WTC11 (cell line): ENCODE results near the gene DCUN1D2. TPM values are rescaled to one million over a fixed set of nuclear protein-coding genes. Genes with fewer than 3 reads are reported as not detected.
A peak's percentile ranks its signal among the peaks of the same experiment; 100 is the strongest.

ENCODE experiments used
- ATAC-seq: fragments of 200-7000 bp; cut with Tn5 transposase; 2 replicates; pipeline ENCODE4 v1.10.0; 2021; ENCODE audit warnings: mild to moderate bottlenecking, moderate library complexity
- CTCF ChIA-PET: fragments of 300-600 bp; sonication (Branson Sonifier 250); formaldehyde crosslinking; loops from one replicate; lab custom pipeline; 2021; ENCODE audit warnings: antibody characterized with exemption; lab: Charles Lee
- POLR2A ChIA-PET: fragments of 350-600 bp; sonication (Branson Sonifier 250); formaldehyde crosslinking; loops from one replicate; lab custom pipeline; 2021; ENCODE audit warnings: antibody characterized with exemption; lab: Charles Lee
- DNase-seq: peaks from one replicate; pipeline ENCODE4 v3.0.0; 2021; ENCODE audit warnings: low spot score
- H3K27ac Mint-ChIP-seq: 2 replicates; pipeline ENCODE4 v1.8.0; 2021; ENCODE audit warnings: mixed read lengths
- H3K27me3 Mint-ChIP-seq: 2 replicates; pipeline ENCODE4 v1.8.0; 2021; ENCODE audit warnings: low read depth, mild to moderate bottlenecking, moderate library complexity, mixed read lengths
- H3K36me3 Mint-ChIP-seq: 2 replicates; pipeline ENCODE4 v1.8.0; 2021; ENCODE audit warnings: mixed read lengths
- H3K4me1 Mint-ChIP-seq: 2 replicates; pipeline ENCODE4 v1.8.0; 2022; ENCODE audit warnings: mixed read lengths
- H3K4me3 Mint-ChIP-seq: 2 replicates; pipeline ENCODE4 v1.8.0; 2021; ENCODE audit warnings: mild to moderate bottlenecking, moderate library complexity, mixed read lengths
- H3K9me3 Mint-ChIP-seq: 2 replicates; pipeline ENCODE4 v1.8.0; 2021; ENCODE audit warnings: mixed read lengths
- AFF4 ChIP-seq: sonication (generic); formaldehyde crosslinking; IDR thresholded peaks from 2 replicates; pipeline ENCODE4 v1.8.1; 2023; ENCODE audit warnings: mild to moderate bottlenecking, missing genetic modification reagents, borderline replicate concordance
- CBFB ChIP-seq: sonication (generic); formaldehyde crosslinking; IDR thresholded peaks from 2 replicates; pipeline ENCODE4 v1.8.1; 2022; ENCODE audit warnings: mild to moderate bottlenecking, low read depth, missing genetic modification reagents
- E2F5 ChIP-seq: sonication (generic); formaldehyde crosslinking; IDR thresholded peaks from 2 replicates; pipeline ENCODE4 v1.8.1; 2022; ENCODE audit warnings: mild to moderate bottlenecking, moderate library complexity, missing genetic modification reagents
- ELF4 ChIP-seq: sonication (generic); formaldehyde crosslinking; IDR thresholded peaks from 2 replicates; pipeline ENCODE4 v1.8.1; 2022; ENCODE audit warnings: low read depth, mild to moderate bottlenecking, moderate library complexity, missing genetic modification reagents
- FOXP1 ChIP-seq: sonication (generic); formaldehyde crosslinking; IDR thresholded peaks from 2 replicates; pipeline ENCODE4 v1.8.0; 2022; ENCODE audit warnings: missing genetic modification reagents, mild to moderate bottlenecking, moderate library complexity, borderline replicate concordance
- GABPB1 ChIP-seq: sonication (generic); formaldehyde crosslinking; IDR thresholded peaks from 2 replicates; pipeline ENCODE4 v1.8.1; 2023; ENCODE audit warnings: mild to moderate bottlenecking, missing genetic modification reagents
- IRF1 ChIP-seq: sonication (generic); formaldehyde crosslinking; IDR thresholded peaks from 2 replicates; pipeline ENCODE4 v1.8.0; 2023; ENCODE audit warnings: missing genetic modification reagents
- MAX ChIP-seq: sonication (generic); formaldehyde crosslinking; IDR thresholded peaks from 2 replicates; pipeline ENCODE4 v1.8.0; 2022; ENCODE audit warnings: mild to moderate bottlenecking, missing genetic modification reagents
- MLX ChIP-seq: sonication (generic); formaldehyde crosslinking; IDR thresholded peaks from 2 replicates; pipeline ENCODE4 v1.8.1; 2023; ENCODE audit warnings: mild to moderate bottlenecking, missing genetic modification reagents, moderate library complexity
- NR1H2 ChIP-seq: sonication (generic); formaldehyde crosslinking; IDR thresholded peaks from 2 replicates; pipeline ENCODE4 v1.9.0; 2021; ENCODE audit warnings: mild to moderate bottlenecking, moderate library complexity, missing genetic modification reagents
- PRRX2 ChIP-seq: fragments of 250-450 bp; sonication (Bioruptor Pico); IDR thresholded peaks from 2 replicates; pipeline ENCODE4 v1.8.0; 2021; ENCODE audit warnings: mild to moderate bottlenecking
- RELA ChIP-seq: sonication (generic); formaldehyde crosslinking; IDR thresholded peaks from 2 replicates; pipeline ENCODE4 v1.8.1; 2022; ENCODE audit warnings: missing genetic modification reagents, mild to moderate bottlenecking, borderline replicate concordance
- TCF7 ChIP-seq: sonication (generic); formaldehyde crosslinking; IDR thresholded peaks from 2 replicates; pipeline ENCODE4 v1.8.0; 2022; ENCODE audit warnings: mild to moderate bottlenecking, low read depth, missing genetic modification reagents, moderate library complexity
- ZBTB21 ChIP-seq: sonication (generic); formaldehyde crosslinking; IDR thresholded peaks from 2 replicates; pipeline ENCODE4 v1.8.1; 2023; ENCODE audit warnings: mild to moderate bottlenecking, missing genetic modification reagents, borderline replicate concordance
- ZNF219 ChIP-seq: sonication (generic); formaldehyde crosslinking; IDR thresholded peaks from 2 replicates; pipeline ENCODE4 v1.8.0; 2023; ENCODE audit warnings: missing genetic modification reagents, mild to moderate bottlenecking, borderline replicate concordance
- ZNF263 ChIP-seq: sonication (generic); formaldehyde crosslinking; IDR thresholded peaks from 2 replicates; pipeline ENCODE4 v1.8.1; 2022; ENCODE audit warnings: low read depth, mild to moderate bottlenecking, moderate library complexity, missing genetic modification reagents
- total RNA-seq: library from RNA; stranded (reverse); gene quantifications from 3 replicates; pipeline ENCODE4 v1.2.3, GENCODE V29; 2021
- TF ChIP-seq, protein P1 (sequence below): sonication (generic); formaldehyde crosslinking; IDR thresholded peaks from 2 replicates; pipeline ENCODE4 v1.8.0; 2022; ENCODE audit warnings: missing genetic modification reagents
- TF ChIP-seq, protein P2 (sequence below): sonication (generic); formaldehyde crosslinking; IDR thresholded peaks from 2 replicates; pipeline ENCODE4 v1.8.1; 2023; ENCODE audit warnings: mild to moderate bottlenecking, missing genetic modification reagents
- TF ChIP-seq, protein P3 (sequence below): sonication (generic); formaldehyde crosslinking; IDR thresholded peaks from 2 replicates; pipeline ENCODE4 v1.8.1; 2022; ENCODE audit warnings: missing genetic modification reagents, borderline replicate concordance

DCUN1D2 gene
- total RNA-seq, 1 experiment from 2014 or later: 42.5 TPM

DNA sequence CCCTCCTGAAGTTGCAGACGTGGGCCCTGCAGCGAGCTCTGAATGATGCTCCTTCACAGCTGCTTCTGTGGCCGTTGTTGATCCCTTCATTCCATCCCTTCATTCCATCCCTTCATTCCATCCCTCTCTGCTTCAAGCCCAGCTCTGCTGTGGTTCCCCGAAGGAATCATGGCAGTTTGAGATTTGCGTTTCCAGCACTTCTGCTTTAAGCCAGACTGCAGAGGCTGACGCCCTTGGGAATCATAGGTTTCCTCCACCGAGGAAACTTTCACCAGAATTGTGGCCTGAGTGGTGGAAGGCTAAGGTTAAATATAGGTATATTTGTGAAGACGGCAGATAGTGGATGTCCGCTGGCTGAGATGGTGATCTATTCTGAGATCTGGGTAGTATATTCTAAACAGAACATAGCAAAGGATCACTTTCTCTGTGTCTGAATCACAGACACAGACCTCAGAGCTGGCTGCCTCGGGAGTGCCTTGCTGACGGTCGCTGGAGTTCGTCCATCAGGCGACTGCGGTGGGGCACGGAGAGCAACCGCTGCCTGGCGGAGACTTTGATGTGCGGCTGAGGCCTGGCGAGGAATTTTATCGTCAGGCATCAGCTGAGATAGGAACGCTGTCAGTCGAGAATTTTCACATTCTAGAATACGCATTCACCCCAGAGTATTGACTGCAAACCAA, 42.8 kb upstream of the DCUN1D2 start:
- ChIA-PET POLR2A (no interaction called here), CTCF (interaction anchor here (1.1 to 3.0 kb wide), 2 partner anchors 29 to 37 kb away, joined by 3 to 29 read pairs; no protein-coding TSS in a partner anchor)
- no peaks in the 10 kb centered on the region for H3K9me3 Mint-ChIP-seq
- peaks cover 18% of the 10 kb centered on the region for H3K4me1 Mint-ChIP-seq
- no peak overlapping the region for H3K4me3 Mint-ChIP-seq
- H3K27ac Mint-ChIP-seq: peak overlapping the region; percentile 72; the same call in 1 of the 2 replicates
- H3K36me3 Mint-ChIP-seq: peaks cover 15% of the 10 kb centered on the region; the same call in 1 of the 2 replicates
- DNase-seq (peak; percentile 15), ATAC-seq (no peak)
- no peaks in the 10 kb centered on the region for H3K27me3 Mint-ChIP-seq
- TF ChIP-seq AFF4 (CRISPR knock-in tag) (no peak), FOXP1 (CRISPR knock-in tag) (no peak), NR1H2 (CRISPR knock-in tag) (no peak), ZNF263 (CRISPR knock-in tag) (no peak), MLX (CRISPR knock-in tag) (no peak), ELF4 (CRISPR knock-in tag) (no peak), CBFB (CRISPR knock-in tag) (no peak), TCF7 (CRISPR knock-in tag) (no peak), IRF1 (CRISPR knock-in tag) (no peak), ZNF219 (CRISPR knock-in tag) (no peak), GABPB1 (CRISPR knock-in tag) (no peak), RELA (CRISPR knock-in tag) (no peak), MAX (no peak), E2F5 (no peak), ZBTB21 (CRISPR knock-in tag) (no peak), PRRX2 (CRISPR knock-in tag) (no peak)
- TF ChIP-seq, protein P1, sequence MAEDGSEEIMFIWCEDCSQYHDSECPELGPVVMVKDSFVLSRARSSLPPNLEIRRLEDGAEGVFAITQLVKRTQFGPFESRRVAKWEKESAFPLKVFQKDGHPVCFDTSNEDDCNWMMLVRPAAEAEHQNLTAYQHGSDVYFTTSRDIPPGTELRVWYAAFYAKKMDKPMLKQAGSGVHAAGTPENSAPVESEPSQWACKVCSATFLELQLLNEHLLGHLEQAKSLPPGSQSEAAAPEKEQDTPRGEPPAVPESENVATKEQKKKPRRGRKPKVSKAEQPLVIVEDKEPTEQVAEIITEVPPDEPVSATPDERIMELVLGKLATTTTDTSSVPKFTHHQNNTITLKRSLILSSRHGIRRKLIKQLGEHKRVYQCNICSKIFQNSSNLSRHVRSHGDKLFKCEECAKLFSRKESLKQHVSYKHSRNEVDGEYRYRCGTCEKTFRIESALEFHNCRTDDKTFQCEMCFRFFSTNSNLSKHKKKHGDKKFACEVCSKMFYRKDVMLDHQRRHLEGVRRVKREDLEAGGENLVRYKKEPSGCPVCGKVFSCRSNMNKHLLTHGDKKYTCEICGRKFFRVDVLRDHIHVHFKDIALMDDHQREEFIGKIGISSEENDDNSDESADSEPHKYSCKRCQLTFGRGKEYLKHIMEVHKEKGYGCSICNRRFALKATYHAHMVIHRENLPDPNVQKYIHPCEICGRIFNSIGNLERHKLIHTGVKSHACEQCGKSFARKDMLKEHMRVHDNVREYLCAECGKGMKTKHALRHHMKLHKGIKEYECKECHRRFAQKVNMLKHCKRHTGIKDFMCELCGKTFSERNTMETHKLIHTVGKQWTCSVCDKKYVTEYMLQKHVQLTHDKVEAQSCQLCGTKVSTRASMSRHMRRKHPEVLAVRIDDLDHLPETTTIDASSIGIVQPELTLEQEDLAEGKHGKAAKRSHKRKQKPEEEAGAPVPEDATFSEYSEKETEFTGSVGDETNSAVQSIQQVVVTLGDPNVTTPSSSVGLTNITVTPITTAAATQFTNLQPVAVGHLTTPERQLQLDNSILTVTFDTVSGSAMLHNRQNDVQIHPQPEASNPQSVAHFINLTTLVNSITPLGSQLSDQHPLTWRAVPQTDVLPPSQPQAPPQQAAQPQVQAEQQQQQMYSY (CRISPR knock-in tag): no peak
- TF ChIP-seq, protein P2, sequence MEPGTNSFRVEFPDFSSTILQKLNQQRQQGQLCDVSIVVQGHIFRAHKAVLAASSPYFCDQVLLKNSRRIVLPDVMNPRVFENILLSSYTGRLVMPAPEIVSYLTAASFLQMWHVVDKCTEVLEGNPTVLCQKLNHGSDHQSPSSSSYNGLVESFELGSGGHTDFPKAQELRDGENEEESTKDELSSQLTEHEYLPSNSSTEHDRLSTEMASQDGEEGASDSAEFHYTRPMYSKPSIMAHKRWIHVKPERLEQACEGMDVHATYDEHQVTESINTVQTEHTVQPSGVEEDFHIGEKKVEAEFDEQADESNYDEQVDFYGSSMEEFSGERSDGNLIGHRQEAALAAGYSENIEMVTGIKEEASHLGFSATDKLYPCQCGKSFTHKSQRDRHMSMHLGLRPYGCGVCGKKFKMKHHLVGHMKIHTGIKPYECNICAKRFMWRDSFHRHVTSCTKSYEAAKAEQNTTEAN (CRISPR knock-in tag): no peak
- TF ChIP-seq, protein P3, sequence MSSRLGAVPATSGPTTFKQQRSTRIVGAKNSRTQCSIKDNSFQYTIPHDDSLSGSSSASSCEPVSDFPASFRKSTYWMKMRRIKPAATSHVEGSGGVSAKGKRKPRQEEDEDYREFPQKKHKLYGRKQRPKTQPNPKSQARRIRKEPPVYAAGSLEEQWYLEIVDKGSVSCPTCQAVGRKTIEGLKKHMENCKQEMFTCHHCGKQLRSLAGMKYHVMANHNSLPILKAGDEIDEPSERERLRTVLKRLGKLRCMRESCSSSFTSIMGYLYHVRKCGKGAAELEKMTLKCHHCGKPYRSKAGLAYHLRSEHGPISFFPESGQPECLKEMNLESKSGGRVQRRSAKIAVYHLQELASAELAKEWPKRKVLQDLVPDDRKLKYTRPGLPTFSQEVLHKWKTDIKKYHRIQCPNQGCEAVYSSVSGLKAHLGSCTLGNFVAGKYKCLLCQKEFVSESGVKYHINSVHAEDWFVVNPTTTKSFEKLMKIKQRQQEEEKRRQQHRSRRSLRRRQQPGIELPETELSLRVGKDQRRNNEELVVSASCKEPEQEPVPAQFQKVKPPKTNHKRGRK (CRISPR knock-in tag): no peak
